ENCODE measurements around the gene SLC19A3.
"Not testable (repeated sequence)": the region's sequence is repeated elsewhere in the genome, so short reads cannot be mapped to it uniquely, and the experiment has no call there.

SLC19A3 gene

DNA sequence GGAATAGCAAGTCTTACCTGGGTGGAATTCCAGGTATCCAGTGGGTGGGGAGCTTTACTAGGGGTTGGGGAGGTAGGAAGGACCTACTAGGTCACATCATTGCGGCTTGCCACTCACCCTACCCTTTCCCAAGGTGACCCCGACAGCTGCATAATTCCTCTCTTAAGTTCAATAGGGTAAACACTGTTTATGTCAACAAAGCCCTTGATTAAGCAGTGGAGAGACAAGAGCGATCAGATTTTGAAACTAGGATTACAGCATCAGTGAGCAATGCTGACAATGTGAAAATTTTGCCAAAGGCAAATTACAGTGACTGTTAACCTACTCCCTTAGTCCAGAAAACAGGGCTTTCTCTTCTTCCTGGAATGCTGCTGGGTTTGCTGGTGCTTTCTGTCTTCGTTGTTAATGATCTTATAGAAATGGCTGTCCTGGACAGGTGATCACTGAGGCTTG is 14.5 kb downstream of the SLC19A3 start:
- DNase-seq (ENCODE audit: low spot score) = no peak

DNA sequence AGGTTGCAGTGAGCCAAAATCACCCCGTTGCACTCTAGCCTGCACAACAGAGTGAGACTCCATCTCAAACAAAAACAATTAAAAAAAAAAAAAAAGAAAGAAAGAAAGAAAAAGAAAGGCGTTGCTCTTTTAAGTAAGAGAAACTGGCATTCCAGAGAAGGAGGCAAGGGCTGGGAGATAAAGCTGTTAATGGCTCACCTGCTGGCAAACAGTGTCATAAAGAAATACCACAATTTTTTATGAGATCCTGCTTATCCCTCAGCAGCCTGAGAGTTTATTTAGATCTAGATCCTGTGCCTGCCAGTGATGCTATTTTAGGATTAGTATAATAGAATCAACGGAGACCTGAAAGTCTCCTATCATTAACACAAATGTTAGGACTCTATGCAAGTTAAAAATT is 16.3 kb downstream of the SLC19A3 start:
- no peak for DNase-seq (ENCODE audit: low spot score)

DNA sequence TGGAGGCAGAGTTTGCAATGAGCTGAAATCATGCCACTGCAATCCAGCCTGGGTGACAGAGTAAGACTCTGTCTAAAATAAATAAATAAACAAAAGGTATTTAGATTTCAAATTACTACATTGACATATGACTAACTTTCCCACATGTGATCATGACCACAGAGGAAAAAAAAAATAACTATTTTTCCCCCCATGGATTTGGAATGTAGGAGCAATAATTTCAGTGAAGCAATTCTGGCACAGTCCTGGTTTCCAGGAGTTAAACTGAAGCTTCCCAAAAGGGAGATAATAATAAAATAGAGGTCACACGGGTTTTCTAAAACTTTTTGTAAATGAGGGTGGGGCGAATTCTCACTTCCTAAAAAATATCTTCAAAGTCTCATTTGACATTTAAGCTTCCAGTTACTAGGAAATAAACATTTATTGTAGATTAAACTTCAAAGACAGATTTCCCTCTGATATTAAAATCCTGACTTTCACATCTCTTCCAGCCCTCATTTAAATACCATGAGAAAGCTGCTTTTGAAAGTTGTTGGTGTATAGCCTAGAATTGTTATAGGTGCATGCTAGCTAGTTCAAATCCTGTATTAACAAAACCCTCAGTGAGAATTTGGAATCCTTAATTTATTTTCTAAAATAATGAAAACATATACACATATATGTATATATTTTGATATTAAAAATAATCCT is 20.7 kb downstream of the SLC19A3 start:
- no peak for DNase-seq (ENCODE audit: low spot score)

DNA sequence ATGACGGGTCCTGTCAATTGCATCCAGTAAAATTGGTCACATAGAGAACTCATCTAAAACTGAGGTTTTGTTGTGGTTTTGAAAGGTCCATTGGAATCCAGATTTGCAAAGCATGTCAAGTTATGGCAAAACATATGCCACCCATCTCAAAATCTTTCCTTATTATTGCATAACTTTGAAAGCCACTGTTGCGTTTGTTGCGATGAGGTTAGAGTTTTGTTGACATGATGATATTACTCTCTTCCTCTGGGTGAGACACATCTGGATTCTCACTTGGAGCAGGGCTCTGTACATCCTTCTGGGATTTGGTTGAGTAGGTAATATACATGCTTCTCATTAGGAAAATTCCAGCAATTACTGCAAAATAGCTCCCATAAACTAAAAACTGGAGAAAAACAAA is 30.6 kb downstream of the SLC19A3 start:
- DNase-seq (ENCODE audit: low spot score) = no peak

DNA sequence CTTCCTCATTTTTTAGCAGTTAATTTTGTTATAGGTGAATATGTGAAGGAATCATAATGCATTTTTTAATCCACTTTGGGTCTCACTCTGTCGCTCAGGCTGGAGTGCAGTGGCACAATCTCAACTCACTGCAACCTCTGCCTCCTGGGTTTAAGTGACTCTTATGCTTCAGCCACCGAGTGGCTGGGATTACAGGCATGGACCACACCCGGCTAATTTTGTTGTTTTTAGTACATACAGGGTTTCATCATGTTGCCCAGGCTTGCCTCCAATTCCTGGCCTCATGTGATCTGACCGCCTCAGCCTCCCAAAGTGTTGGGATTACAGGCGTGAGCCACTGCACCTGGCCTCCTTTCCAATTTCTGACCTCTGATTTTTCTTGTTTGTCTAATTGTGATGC is 33.6 kb downstream of the SLC19A3 start:
- no peak for DNase-seq (ENCODE audit: low spot score)

DNA sequence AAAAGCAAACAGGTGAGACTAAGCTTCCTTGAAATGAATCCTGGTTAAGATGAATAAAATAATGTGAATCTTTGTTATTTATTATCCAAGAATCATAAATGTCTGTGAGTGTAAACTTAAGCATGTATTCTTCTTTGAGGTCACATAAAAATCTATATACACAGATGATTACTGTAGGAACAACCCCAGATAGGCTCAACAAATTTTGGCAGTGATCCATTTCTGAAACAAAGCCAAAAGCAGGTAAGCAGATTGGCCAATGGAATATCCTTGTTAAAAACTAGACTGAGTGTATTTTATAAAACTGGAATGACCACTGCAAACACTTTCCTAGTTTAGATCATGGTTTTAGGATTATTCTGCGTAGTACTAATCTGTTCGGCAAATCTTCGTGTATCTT is 39.9 kb downstream of the SLC19A3 start:
- no peak for DNase-seq (ENCODE audit: low spot score)

DNA sequence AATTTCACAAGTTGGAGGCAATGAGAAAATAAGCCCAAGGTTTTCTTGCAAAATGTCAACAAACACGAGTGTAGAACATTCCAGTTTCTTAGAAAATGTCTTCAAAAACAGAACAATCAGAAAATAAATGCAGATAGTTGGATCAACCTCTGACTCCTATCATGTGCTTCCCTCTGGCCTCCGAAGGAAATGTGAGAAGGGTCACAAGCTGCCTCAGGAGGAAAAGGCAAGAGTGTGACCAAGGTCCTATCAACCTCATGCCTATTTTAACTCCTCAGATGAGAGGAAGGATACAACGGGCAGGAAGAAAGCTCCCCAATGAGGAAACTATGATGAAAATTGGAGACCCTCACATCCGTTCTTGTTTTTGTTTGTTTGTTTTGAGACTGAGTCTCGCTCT is 43.3 kb downstream of the SLC19A3 start:
- no peak for DNase-seq (ENCODE audit: low spot score)

DNA sequence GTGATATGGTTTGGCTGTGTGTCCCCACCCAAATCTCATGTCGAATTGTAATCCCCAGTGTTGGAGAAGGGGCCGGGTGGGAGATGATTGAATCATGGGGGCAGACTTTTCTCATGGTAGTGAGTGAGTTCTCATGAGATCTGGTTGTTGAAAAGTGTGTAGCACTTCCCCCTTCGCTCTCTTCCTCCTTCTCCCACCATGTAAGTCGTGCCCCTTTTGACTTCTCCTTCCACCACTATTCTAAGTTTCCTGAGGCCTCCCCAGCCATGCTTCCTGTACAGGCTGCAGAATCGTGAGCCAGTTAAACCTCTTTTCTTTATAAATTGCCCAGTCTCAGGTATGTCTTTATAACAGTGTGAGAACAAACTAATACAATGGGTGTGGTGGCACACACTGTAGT is 44.2 kb downstream of the SLC19A3 start:
- DNase-seq (ENCODE audit: low spot score) = not testable (repeated sequence)

DNA sequence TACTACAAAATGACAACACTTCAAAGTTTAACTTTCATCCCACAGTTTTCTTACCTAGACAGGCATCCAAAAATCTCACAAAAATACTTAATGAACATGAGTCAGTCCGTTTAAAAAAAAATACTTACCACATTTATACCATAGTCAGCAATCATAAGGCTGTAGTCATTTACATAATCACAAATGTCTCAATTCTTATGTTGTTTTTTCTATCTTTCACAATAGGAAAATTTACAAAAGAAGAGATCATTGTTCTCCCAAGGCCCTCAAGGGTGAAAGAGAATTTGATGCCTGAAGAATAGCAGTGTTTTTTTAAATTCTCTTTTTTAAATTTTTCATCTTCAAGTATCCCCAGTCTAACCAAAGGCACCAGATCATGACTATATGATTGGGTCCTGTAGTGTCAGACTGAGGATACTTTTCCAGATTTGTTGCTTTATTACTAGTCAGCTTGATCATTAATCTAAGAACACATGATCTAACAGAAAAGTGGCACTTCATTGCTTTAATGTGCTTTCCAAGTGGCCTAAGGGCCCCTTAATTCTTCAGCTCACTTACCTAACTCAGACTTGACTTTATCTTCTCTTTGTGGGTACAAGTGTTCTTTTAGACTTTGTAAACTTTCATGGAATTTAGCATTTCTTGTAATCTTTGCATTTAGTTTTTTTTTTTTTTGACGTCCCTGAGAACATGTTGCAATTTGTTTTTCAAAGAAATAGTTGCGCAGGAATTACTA is 46.5 kb downstream of the SLC19A3 start:
- DNase-seq (ENCODE audit: low spot score) = no peak

DNA sequence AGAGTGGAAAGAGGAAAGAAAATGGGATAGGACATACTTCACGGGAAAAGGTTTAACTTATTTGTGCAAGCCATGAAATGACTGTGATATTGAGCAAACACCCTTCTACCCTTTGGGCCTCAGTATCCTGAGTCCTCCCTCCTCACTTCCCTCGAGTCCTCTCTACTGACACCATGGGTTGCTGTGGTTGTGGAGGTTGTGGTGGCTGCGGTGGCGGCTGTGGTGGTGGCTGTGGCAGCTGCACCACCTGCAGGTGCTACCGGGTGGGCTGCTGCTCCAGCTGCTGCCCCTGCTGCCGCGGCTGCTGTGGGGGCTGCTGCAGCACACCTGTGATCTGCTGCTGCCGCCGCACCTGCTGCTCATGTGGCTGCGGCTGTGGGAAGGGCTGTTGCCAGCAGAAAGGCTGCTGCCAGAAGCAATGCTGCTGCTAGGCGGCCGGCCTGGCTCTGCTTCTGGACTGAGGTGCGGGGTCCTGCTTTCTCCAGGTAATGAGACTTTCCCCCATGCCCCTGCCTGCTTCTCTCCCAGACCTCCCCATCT is 51.1 kb downstream of the SLC19A3 start, which contains the start of gene SCYGR5:
SCYGR5 (plus strand) TSS at position 174 of the 540 bp plus-strand sequence; CDS start at position 174, 0 bp downstream.
- DNase-seq (ENCODE audit: low spot score) = not testable (repeated sequence)

DNA sequence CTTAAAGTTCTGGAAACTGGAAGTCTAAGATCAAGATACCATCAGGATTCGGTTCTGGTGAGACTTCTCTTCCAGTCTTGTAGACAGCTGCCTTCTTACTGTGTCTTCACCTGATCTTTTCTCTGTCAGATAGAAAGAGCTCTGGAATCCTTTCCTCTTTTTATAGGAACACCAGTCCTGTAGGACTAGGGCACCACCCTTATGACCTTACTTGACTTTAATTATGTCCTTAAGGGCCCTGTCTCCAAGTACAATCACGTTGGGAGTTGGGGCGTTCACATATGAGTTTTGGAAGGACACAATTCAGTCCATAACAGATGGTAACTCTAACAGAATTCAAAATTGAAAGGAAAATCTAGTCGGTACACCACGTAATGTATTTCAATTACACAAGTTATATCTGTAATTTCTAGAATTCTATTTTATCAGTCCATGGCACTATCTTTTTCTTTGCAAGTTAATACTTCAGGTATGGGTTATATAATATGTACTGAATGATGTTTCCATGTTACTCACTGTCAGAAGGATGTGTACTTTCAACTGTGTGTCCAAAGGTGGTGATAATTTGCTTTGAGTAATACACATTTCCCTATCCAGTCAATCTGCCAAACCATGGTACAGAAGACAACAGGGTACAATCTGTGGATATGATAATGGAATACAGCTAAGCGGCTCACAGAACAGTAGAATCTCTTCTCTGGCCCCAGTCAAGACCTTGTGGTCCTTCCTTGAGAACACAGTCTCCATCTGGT is 52.5 kb downstream of the SLC19A3 start:
- no peak for DNase-seq (ENCODE audit: low spot score)

DNA sequence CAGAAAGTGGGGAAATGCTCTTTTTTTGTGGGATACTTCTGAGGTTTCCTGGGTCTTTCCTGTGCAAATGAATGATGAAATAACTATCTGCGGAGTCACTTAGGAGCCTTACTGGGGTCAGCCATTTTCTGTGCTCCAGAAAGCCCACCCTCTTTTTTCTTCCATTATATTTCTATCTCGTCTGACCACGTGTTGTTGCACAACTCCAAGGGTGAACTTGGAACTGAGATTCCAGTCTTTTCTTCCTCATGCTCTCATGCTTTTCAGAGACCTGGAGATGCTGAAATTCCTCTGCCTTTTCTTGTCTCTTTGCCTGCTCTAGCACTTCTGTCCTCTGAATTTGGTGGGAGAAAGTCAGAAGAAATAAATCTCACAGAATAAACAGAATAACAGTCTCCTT is 56.0 kb downstream of the SLC19A3 start:
- DNase-seq (ENCODE audit: low spot score) = no peak

DNA sequence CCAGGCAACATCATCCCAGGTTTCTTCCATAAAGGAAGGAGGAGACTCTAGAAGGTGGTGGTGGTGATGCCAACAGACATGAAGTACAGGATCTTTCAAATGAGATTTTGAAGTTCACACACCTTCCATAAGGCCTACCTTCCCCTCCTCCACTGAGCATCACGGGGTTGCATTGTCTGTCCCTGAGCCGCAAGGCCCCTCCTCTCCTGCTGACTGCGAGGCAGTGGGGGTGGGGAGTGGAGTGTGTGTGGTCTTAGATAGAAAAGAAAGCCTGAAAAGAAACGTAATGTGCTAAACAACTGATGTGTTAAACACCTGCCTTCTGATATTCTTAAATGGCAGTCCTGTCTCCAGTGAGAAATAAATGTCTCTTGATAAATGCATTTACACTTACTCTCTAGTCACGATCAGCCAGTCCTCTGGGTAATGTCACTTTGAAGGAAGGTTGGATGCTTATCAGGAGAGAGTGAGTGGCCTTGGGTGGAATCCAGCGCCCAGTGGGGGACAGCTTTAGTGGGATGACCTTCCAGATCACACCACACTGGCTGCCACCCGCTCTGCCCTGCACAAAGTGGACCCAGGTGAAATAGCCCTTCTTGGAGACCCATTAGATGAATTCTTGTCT is 56.7 kb downstream of the SLC19A3 start:
- DNase-seq (ENCODE audit: low spot score) = no peak

DNA sequence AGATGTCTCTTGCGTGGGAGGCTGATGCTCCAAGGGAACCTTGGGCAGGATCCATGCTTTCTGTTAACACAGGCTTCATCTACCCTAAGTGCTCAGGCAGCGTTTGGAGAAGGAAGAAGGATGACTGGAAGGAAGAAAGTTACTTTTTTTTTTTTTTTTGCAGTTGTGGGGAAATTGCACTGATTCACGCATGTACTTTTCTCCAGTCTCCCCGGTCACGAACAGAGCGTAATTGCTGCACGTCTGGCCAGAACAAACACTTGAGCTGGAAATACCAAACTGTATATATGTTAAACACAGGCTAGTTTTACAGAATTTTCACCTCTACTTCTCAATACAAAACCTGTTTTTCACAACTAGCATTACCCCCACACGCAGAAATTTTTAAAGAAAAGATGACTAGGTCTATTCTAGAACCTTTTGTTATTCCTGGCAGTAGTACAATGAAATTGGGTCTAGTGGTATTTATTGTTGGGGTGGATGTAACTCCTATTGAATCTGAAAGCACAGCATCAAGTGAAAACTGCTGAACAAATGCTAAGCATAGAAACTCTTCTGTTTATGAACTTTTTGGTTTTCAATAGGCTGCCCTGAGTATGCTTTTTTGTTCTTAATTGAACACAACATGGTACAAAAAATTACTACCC is 60.5 kb downstream of the SLC19A3 start:
- DNase-seq (ENCODE audit: low spot score) = no peak

DNA sequence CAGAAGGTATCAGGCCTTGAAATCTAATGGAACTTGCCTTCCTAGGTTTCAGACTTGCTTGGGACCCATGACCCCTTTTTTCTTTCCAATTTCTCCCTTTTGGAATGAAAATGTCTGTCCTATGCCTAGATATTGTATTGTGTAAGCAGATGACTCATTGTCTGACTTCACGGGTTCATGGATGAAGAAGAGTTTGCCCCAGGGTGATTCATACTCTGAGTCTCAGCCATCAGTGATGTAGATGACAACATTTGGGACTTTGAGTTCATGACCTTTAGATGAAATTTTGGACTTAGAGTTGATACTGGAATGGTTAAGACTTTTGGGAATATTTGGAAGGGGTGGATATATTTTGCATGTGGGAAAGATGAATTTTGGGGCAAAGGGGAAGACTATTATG is 62.4 kb downstream of the SLC19A3 start:
- no peak for DNase-seq (ENCODE audit: low spot score)

DNA sequence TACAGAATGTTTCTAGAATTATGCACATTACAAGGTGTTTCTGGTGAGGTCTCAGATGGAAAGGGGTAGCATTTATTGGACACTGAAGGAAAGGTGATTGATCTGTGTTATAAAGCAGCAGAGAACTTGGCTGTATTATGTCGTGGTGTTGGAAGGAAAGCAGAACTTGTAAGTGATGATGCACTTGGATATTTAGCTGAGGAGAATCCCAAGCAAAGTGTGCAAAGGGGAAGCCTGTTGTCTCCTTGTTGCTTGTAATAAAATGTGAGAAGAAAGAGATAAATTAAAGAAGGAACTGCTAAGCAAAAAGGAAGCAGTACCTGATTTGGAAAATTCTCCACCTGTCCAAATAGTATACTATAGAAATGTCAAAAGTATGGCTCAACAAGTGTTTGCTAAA is 63.4 kb downstream of the SLC19A3 start:
- DNase-seq (ENCODE audit: low spot score) = no peak

DNA sequence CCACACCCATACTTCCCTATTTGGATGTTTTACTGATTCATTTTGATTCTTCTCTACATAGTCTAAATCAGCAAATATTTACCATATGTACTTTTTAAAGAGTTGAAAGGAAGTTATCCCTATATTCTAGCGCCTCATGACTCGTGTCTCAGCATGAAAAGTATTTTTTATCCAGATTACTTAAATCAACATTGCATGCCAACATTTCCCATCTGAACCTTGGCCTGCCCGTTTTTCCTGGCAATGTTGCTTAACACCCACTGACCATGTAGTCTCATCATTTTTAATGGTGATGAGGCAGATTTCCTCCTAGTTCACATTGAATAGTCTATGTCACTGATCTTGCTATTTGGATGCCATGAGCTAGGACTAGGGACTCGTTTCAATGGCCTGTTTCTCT is 64.4 kb downstream of the SLC19A3 start:
- no peak for DNase-seq (ENCODE audit: low spot score)

DNA sequence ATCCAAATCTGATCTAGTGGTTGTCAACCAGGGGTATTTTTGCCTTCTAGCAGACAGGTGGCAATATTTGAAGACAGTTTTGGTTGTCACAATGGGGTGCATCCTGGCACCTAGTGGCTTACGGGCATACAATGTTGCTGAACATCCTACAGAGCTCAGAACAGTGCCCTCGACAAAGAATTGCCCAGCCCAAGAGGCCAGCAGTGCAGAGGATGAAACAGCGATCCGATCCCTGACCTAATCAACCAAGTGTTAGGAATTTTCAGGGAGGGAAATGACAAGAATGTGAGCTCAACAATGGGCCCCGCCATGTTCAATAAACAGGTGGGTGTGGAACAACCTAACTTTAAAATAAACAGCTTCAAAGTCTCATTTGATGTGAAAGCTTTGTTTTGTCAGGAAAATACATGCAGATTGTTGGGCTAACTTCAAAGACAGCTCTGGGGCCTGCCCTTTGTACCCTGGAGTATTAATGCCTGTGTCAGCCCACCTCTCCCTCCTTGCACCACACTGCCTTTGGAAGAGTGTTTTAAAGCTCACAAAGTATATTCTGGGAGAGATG is 73.8 kb downstream of the SLC19A3 start:
- no peak for DNase-seq (ENCODE audit: low spot score)

DNA sequence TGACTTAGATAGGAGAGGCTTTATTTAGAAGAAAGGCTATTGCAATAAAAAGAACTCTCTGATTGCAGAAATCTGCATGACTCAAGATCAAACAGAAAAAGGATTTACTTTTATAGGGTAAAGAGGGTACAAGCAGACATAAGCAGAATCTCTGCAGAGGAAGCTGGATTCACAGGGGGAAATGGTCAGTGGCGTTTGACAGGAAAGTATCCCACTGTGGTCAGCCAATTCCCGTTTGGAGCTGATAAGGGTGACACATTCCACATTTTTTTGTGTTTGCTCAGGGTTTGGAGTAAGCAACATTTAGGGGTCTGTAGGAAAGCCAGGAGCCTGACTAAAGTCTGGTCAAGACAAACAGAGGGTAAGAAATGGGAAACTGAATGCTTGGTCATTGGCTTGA is 75.2 kb downstream of the SLC19A3 start:
- no peak for DNase-seq (ENCODE audit: low spot score)

DNA sequence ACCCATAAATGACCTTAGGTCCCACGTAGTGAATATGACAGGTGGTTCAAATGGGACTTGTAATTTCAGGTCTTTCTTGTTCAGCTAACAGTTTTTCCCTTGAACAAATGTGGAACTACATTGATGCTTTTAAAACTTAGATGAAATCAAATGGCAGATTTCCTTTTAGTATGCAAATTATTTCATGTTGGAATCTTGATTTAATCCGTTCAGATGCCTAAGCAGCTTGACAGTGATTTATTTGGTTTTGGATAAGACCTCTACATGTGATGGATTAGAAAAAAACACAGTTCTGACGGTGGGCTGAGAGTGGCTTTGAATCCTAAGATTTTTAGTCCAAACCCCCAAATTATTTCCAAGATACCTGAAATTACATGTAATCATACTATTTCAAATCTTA is 83.6 kb downstream of the SLC19A3 start:
- no peak for DNase-seq (ENCODE audit: low spot score)
